ENCODE measurements around the gene ADK. TPM values are rescaled to one million over a fixed set of nuclear protein-coding genes. Genes with fewer than 3 reads are reported as not detected.

The ADK gene
- total and polyA plus RNA-seq, 2 experiments from 2014 or later = 39.9 to 53.0 TPM

DNA sequence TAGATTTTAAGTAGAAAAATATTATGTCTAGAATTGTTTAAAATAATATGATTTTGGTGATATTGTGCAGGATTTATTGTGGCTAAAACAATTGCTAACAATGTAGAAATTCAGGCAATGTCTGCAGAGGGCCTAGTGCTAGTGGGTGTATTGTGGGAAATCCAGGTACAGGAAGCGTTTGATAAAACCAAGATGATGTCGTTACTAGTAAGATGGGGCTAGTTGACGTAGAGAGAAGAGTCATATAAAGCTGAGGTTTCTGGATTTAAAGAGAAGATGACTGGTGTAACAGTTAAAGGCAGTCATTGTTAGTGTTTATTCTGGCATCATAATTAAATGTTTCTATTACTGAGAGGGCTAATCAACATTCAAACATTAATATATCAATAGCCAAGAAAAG, 43.5 kb downstream of the ADK start:
- H3K36me3 Mint-ChIP-seq (ENCODE audit: low read depth) = no peaks in the 10 kb centered on the region; the same call in 2 of the 3 replicates
- Histone ChIP-seq H3K36me3 (ENCODE audit: insufficient read depth) (no peaks in the 10 kb centered on the region), H3K4me3 (no peak overlapping the region), H2AFZ (no peak overlapping the region), H3K4me1 (ENCODE audit: insufficient read depth) (peaks cover 8% of the 10 kb centered on the region; the same call in 1 of the 2 replicates), H3K27me3 (ENCODE audit: insufficient read depth) (no peaks in the 10 kb centered on the region), H3K4me2 (no peak overlapping the region), H3K27ac (ENCODE audit: low read depth) (no peak overlapping the region), H3K79me2 (replicated peaks; ENCODE audit: insufficient read depth) (peaks cover 95% of the 10 kb centered on the region), H3K9me2 (ENCODE audit: insufficient read depth) (no peaks in the 10 kb centered on the region), H4K20me1 (replicated peaks; ENCODE audit: insufficient read depth) (peaks cover 10% of the 10 kb centered on the region; the same call in 1 of the 2 replicates), H3F3A (replicated peaks; ENCODE audit: low read depth) (no peaks in the 10 kb centered on the region)
- no peaks in the 10 kb centered on the region for H3K9me3 Mint-ChIP-seq
- no peak for TF ChIP-seq ZNF114 (CRISPR knock-in tag; IDR thresholded peaks at IDR 0.05)
- TF ChIP-seq EZH2phosphoT487 (IDR thresholded peaks at IDR 0.05; ENCODE audit: unreplicated experiment) = no peak
- TF ChIP-seq, protein P1, sequence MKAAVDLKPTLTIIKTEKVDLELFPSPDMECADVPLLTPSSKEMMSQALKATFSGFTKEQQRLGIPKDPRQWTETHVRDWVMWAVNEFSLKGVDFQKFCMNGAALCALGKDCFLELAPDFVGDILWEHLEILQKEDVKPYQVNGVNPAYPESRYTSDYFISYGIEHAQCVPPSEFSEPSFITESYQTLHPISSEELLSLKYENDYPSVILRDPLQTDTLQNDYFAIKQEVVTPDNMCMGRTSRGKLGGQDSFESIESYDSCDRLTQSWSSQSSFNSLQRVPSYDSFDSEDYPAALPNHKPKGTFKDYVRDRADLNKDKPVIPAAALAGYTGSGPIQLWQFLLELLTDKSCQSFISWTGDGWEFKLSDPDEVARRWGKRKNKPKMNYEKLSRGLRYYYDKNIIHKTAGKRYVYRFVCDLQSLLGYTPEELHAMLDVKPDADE (IDR thresholded peaks at IDR 0.05) = no peak
- no peak for TF ChIP-seq NANOG (IDR thresholded peaks at IDR 0.05; ENCODE audit: borderline replicate concordance)
- TF ChIP-seq, protein P2, sequence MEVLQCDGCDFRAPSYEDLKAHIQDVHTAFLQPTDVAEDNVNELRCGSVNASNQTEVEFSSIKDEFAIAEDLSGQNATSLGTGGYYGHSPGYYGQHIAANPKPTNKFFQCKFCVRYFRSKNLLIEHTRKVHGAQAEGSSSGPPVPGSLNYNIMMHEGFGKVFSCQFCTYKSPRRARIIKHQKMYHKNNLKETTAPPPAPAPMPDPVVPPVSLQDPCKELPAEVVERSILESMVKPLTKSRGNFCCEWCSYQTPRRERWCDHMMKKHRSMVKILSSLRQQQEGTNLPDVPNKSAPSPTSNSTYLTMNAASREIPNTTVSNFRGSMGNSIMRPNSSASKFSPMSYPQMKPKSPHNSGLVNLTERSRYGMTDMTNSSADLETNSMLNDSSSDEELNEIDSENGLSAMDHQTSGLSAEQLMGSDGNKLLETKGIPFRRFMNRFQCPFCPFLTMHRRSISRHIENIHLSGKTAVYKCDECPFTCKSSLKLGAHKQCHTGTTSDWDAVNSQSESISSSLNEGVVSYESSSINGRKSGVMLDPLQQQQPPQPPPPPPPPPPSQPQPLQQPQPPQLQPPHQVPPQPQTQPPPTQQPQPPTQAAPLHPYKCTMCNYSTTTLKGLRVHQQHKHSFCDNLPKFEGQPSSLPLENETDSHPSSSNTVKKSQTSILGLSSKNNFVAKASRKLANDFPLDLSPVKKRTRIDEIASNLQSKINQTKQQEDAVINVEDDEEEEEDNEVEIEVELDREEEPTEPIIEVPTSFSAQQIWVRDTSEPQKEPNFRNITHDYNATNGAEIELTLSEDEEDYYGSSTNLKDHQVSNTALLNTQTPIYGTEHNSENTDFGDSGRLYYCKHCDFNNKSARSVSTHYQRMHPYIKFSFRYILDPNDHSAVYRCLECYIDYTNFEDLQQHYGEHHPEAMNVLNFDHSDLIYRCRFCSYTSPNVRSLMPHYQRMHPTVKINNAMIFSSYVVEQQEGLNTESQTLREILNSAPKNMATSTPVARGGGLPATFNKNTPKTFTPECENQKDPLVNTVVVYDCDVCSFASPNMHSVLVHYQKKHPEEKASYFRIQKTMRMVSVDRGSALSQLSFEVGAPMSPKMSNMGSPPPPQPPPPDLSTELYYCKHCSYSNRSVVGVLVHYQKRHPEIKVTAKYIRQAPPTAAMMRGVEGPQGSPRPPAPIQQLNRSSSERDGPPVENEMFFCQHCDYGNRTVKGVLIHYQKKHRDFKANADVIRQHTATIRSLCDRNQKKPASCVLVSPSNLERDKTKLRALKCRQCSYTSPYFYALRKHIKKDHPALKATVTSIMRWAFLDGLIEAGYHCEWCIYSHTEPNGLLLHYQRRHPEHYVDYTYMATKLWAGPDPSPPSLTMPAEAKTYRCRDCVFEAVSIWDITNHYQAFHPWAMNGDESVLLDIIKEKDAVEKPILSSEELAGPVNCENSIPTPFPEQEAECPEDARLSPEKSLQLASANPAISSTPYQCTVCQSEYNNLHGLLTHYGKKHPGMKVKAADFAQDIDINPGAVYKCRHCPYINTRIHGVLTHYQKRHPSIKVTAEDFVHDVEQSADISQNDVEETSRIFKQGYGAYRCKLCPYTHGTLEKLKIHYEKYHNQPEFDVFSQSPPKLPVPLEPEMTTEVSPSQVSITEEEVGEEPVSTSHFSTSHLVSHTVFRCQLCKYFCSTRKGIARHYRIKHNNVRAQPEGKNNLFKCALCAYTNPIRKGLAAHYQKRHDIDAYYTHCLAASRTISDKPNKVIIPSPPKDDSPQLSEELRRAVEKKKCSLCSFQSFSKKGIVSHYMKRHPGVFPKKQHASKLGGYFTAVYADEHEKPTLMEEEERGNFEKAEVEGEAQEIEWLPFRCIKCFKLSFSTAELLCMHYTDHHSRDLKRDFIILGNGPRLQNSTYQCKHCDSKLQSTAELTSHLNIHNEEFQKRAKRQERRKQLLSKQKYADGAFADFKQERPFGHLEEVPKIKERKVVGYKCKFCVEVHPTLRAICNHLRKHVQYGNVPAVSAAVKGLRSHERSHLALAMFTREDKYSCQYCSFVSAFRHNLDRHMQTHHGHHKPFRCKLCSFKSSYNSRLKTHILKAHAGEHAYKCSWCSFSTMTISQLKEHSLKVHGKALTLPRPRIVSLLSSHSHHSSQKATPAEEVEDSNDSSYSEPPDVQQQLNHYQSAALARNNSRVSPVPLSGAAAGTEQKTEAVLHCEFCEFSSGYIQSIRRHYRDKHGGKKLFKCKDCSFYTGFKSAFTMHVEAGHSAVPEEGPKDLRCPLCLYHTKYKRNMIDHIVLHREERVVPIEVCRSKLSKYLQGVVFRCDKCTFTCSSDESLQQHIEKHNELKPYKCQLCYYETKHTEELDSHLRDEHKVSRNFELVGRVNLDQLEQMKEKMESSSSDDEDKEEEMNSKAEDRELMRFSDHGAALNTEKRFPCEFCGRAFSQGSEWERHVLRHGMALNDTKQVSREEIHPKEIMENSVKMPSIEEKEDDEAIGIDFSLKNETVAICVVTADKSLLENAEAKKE (CRISPR knock-in tag; IDR thresholded peaks at IDR 0.05) = no peak
- no peak for TF ChIP-seq STAT1 (IDR thresholded peaks at IDR 0.05; ENCODE audit: unreplicated experiment)
- TF ChIP-seq POLR2AphosphoS5 (IDR thresholded peaks at IDR 0.05; ENCODE audit: low read depth) = no peak
- TF ChIP-seq, protein P3, sequence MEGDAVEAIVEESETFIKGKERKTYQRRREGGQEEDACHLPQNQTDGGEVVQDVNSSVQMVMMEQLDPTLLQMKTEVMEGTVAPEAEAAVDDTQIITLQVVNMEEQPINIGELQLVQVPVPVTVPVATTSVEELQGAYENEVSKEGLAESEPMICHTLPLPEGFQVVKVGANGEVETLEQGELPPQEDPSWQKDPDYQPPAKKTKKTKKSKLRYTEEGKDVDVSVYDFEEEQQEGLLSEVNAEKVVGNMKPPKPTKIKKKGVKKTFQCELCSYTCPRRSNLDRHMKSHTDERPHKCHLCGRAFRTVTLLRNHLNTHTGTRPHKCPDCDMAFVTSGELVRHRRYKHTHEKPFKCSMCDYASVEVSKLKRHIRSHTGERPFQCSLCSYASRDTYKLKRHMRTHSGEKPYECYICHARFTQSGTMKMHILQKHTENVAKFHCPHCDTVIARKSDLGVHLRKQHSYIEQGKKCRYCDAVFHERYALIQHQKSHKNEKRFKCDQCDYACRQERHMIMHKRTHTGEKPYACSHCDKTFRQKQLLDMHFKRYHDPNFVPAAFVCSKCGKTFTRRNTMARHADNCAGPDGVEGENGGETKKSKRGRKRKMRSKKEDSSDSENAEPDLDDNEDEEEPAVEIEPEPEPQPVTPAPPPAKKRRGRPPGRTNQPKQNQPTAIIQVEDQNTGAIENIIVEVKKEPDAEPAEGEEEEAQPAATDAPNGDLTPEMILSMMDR (conservative IDR thresholded peaks at IDR 0.05; ENCODE audit: low read depth in 2 of 2) = no peak
- no peak for TF ChIP-seq ZNF331 (CRISPR knock-in tag; IDR thresholded peaks at IDR 0.05; ENCODE audit: low read depth)
- TF ChIP-seq JUNB (IDR thresholded peaks at IDR 0.05; ENCODE audit: unreplicated experiment) = no peak
- DNase-seq (ENCODE audit: low spot score) (no peak), ATAC-seq (no peak)
- H3K27me3 Mint-ChIP-seq (ENCODE audit: insufficient read depth, low read depth, poor library complexity) = no peaks in the 10 kb centered on the region
- no peak overlapping the region for H3K4me3 Mint-ChIP-seq
- H3K27ac Mint-ChIP-seq = no peak overlapping the region
- peaks cover 18% of the 10 kb centered on the region for H3K4me1 Mint-ChIP-seq
